AG04449 (cell line): ENCODE results near the gene MTG2.
"Not testable (repeated sequence)": the region's sequence is repeated elsewhere in the genome, so short reads cannot be mapped to it uniquely, and the experiment has no call there.

Source experiments
- CTCF ChIA-PET: fragments of 350-600 bp; formaldehyde crosslinking; extraction: SDS; loops from one replicate; lab custom pipeline; 2021; ENCODE audit warnings: antibody characterized with exemption; lab: Yijun Ruan, JAX
- POLR2A ChIA-PET: fragments of 400-600, 350-600 bp; formaldehyde crosslinking; extraction: SDS; loops from one replicate; lab custom pipeline; 2020; ENCODE audit warnings: antibody characterized with exemption, inconsistent platforms; lab: Yijun Ruan, JAX
- DNase-seq: peaks from one replicate; pipeline ENCODE4 v3.0.0-alpha.2; 2010; ENCODE audit warnings: low read depth, low spot score
- H3K4me3 ChIP-seq: 2 replicates; pipeline ENCODE4 v1.5.1; 2011; ENCODE audit warnings: low read depth, mild to moderate bottlenecking, control low read depth, low read length
- TF ChIP-seq, protein P1 (sequence below): IDR thresholded peaks from one replicate; pipeline ENCODE4 v1.5.1; 2011; ENCODE audit warnings: mild to moderate bottlenecking, moderate library complexity, low read length, control low read depth, inconsistent platforms; ENCODE audit not compliant: insufficient read depth; ENCODE audit errors: missing control alignments

The MTG2 gene

DNA sequence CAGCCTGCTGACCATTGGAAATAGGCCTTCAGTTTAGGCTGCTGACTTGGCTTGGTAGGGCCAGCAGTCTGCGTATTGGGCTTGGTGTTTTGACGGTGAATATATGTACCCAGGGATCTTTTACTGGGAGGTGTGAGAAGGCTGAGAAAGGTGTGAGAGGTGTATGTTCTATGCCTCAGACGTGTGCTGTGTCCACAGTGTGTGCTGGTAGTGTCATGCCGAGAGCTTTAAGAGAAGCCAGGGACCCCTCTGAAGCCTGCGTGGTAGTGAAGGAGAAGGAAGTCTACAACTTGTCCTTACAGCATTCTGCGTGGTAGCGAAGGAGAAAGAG is 37.2 kb upstream of the MTG2 start:
- H3K4me3 ChIP-seq: no peak overlapping the region
- DNase-seq: no peak
- ChIA-PET CTCF (interaction anchor here (0.9 to 1.8 kb wide), 9 partner anchors 9 to 137 kb away, joined by 3 to 14 read pairs (median 4); no protein-coding TSS in a partner anchor), POLR2A (no interaction called here)
- TF ChIP-seq, protein P1, sequence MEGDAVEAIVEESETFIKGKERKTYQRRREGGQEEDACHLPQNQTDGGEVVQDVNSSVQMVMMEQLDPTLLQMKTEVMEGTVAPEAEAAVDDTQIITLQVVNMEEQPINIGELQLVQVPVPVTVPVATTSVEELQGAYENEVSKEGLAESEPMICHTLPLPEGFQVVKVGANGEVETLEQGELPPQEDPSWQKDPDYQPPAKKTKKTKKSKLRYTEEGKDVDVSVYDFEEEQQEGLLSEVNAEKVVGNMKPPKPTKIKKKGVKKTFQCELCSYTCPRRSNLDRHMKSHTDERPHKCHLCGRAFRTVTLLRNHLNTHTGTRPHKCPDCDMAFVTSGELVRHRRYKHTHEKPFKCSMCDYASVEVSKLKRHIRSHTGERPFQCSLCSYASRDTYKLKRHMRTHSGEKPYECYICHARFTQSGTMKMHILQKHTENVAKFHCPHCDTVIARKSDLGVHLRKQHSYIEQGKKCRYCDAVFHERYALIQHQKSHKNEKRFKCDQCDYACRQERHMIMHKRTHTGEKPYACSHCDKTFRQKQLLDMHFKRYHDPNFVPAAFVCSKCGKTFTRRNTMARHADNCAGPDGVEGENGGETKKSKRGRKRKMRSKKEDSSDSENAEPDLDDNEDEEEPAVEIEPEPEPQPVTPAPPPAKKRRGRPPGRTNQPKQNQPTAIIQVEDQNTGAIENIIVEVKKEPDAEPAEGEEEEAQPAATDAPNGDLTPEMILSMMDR: no peak

DNA sequence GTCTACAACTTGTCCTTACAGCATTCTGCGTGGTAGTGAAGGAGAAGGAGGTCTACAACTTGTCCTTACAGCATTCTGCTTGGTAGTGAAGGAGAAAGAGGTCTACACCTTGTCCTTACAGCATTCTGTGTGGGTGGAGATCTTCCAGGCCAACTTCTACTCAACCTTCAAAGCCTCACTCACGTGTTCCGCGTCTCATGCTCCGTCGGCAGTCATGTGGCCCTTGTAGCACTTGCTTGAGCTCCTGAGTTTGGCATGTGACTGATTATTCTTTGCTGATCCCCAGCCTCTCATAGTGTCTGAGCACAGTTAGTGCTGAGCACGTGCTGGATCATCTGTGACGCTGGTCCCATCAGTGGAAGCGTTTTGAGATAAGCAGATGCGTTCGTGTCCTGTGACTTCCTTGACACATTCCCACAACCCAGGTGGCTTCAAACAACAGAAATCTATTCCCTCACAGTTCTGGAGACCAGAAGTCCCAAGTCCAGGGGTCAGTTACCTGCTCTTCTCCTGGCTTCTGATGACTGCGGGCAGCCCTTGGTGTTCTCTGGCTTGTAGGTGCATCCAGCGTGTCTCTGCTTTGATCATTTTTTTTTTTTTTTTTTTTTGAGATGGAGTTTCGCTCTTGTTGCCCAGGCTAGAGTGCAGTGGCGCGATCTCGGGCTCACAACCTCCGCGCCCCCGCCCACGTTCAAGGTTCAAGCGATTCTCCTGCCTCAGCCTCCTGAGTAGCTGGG is 36.6 kb upstream of the MTG2 start:
- H3K4me3 ChIP-seq: no peak overlapping the region
- TF ChIP-seq, protein P1: no peak
- POLR2A ChIA-PET: no interaction called here
- no peak for DNase-seq
- CTCF ChIA-PET: interaction anchor here (0.9 to 1.8 kb wide), 6 partner anchors 10 to 137 kb away, joined by 3 to 14 read pairs (median 4); no protein-coding TSS in a partner anchor

DNA sequence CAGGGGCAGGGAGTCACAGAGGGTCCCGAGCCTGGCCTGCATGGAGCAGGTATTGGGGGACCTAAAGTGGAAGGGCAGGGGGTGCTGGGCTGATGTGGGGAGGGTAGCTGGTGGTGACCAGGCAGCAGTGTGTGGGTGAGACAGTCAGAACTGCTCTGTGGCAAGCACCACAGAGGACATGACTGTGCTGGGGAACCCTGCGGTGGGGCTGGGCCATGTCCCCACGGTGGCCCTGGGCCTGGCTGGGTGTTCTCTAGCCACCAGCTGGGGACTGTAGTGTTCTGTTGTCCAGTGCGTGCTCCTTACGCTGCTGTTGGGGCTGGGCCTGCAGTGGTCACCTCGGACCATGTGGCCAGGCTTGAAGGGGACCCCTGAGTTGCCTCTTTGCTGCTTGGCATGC is 35.7 kb upstream of the MTG2 start:
- no peak for DNase-seq
- POLR2A ChIA-PET: no interaction called here
- H3K4me3 ChIP-seq: no peak overlapping the region
- TF ChIP-seq, protein P1: no peak
- CTCF ChIA-PET: interaction anchor here (1.0 to 1.3 kb wide), 2 partner anchors 9 to 10 kb away, joined by 3 read pairs; no protein-coding TSS in a partner anchor

DNA sequence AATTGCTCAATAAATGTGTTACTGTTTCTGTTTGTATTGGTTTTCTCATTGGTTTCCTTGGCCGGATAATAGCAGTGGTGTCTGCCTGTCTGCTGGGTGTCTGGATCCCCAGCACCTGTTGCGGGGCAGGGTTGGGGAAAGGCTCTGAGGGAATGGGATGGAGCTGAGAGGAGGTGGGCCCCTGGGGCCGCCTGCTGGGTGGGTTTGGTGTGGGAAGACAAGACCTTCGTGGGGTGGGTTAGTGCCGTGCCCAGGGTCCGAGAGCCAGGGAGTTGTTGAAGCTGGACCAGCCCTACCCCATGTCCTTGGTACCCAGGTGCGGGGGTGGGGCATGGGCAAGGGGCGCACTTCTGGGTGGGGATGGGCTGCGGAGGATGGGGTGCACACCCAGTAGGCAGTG is 35.3 kb upstream of the MTG2 start:
- POLR2A ChIA-PET: no interaction called here
- DNase-seq: no peak
- no peak overlapping the region for H3K4me3 ChIP-seq
- CTCF ChIA-PET: interaction anchor here (1.0 to 1.3 kb wide), 2 partner anchors 9 to 10 kb away, joined by 3 read pairs; no protein-coding TSS in a partner anchor
- TF ChIP-seq, protein P1: no peak

DNA sequence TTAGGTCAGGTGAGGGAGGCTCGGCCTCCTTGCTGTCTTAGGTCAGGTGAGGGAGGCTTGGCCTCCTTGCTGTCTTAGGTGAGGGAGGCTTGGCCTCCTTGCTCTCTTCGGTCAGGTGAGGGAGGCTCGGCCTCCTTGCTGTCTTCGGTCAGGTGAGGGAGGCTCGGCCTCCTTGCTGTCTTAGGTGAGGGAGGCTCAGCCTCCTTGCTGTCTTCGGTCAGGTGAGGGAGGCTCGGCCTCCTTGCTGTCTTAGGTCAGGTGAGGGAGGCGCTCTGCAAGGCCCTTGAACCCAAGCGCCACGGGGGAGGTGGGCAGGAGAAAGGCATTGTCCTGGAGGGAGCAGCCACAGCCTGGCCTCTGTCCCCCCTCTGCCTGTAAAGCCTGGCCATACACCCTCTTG is 34.4 kb upstream of the MTG2 start:
- DNase-seq, POLR2A ChIA-PET, H3K4me3 ChIP-seq: not testable (repeated sequence)
- CTCF ChIA-PET: interaction anchor here (1.6 kb wide), 1 partner anchor 10 kb away, joined by 5 read pairs; no protein-coding TSS in a partner anchor

DNA sequence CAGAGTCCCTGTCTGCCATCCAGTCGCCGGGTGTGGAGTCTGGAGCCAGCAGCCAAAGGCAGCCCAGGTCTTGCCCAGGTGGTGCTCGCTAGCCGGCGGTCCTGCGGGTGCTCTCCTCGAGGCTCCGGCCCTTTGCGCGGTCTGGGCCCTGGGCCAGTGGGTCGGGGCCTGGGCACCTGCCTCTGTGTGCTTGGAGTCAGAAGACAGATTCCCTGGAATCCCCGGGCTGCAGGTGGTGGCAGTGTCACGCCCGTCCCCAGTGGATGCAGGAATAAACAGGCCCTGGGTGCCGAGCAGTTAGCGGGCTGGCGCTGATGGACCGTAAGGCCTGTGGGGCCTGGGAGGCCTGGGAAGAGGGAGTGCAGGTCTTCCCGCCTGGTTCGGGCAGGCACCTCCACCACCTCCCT is 33.9 kb upstream of the MTG2 start:
- no peak for DNase-seq
- ChIA-PET POLR2A (no interaction called here), CTCF (interaction anchor here (1.6 kb wide), 1 partner anchor 11 kb away, joined by 5 read pairs; no protein-coding TSS in a partner anchor)
- TF ChIP-seq, protein P1: no peak
- H3K4me3 ChIP-seq: no peak overlapping the region
